Measurements from ENCODE around the gene UEVLD. TPM values are rescaled to one million over a fixed set of nuclear protein-coding genes. Genes with fewer than 3 reads are reported as not detected.

The UEVLD gene
- total RNA-seq, 1 donor from 2014 or later = 36.7 TPM

DNA sequence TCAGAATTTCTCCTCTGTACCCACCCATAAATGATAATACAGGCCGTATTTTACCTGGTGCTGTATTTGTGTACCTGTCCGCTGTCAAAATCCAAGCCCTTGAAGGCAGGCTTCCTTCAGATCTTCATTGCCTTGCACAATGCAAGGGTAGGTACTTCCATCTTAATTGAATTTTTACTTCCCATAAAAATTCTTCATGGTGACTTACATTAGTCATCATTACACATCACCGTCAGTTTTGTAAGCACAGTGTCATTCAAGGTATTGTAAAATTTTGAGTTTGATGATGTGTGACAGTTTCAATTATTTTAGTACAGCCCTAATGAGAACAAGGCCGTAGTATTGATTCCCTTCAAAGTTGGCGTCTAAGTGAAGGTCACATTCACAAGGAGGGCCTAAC lies 61.0 kb downstream of the UEVLD start:
- H3K4me3 ChIP-seq (ENCODE audit: low read depth, low read length) = peak overlapping the region; percentile 90
- TF ChIP-seq, protein P1, sequence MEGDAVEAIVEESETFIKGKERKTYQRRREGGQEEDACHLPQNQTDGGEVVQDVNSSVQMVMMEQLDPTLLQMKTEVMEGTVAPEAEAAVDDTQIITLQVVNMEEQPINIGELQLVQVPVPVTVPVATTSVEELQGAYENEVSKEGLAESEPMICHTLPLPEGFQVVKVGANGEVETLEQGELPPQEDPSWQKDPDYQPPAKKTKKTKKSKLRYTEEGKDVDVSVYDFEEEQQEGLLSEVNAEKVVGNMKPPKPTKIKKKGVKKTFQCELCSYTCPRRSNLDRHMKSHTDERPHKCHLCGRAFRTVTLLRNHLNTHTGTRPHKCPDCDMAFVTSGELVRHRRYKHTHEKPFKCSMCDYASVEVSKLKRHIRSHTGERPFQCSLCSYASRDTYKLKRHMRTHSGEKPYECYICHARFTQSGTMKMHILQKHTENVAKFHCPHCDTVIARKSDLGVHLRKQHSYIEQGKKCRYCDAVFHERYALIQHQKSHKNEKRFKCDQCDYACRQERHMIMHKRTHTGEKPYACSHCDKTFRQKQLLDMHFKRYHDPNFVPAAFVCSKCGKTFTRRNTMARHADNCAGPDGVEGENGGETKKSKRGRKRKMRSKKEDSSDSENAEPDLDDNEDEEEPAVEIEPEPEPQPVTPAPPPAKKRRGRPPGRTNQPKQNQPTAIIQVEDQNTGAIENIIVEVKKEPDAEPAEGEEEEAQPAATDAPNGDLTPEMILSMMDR (conservative IDR thresholded peaks at IDR 0.05; ENCODE audit: low read depth, low read length) = no peak
- peak; percentile 45 for DNase-seq (ENCODE audit: low read depth)

DNA sequence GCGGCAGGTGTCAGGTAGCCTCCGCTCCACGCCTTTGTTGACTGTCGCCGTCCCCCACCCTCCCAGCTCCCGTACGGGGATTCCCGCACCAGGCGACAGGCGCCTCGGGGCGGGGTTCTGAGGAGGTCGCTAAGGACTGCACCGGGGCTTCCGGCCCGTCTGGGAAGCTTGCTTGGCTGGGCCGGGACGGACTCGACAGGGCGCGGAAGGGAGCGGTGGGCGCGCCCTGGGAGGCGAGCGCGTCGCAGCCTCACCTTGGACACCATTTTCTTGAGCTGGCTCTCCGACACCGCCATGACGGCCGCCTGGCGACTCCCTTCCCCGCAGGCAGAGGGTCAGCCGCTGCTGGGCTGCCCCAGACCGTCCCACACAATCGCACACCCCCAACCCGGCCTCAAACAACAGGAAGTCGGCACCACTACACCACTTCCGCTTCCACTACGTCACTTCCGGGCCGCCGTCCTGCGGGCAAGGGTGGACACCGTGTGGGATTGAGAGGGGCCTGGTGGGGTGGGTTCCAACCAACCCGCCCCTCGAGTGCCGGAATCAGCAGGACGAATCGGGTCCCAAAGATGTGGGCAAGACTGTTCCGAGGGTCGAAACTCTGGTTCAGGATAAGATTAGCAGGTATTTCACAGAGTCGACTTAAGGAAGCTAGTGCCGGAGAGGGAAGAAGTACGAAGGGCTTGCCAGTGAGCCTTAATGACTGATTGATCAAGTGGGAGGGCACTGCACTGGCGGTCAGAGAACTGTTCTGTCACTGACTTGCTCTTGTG lies 61.8 kb downstream of the UEVLD start, which contains the start of gene TSG101:
Gene TSG101 (minus strand): TSS at position 422 of the 776 bp plus-strand sequence. CDS start 126 bp downstream, at position 296.
- TF ChIP-seq, protein P1 (conservative IDR thresholded peaks at IDR 0.05; ENCODE audit: low read depth, low read length) = no peak
- DNase-seq (ENCODE audit: low read depth) = peak; percentile 76
- peak within 1 kb of the TSS; percentile 90 for H3K4me3 ChIP-seq (ENCODE audit: low read depth, low read length)

- TF ChIP-seq, protein P1 (conservative IDR thresholded peaks at IDR 0.05; ENCODE audit: low read depth, low read length) = no peak
- H3K4me3 ChIP-seq (ENCODE audit: low read depth, low read length) = peak overlapping the region; percentile 90
- no peak for DNase-seq (ENCODE audit: low read depth)
Observed at GRCh38 chr11:18526130-18526520, 62.4 kb downstream of the UEVLD start.

GRCh38 chr11:18524248-18524647 lies 64.3 kb downstream of the UEVLD start:
- H3K4me3 ChIP-seq (ENCODE audit: low read depth, low read length) = no peak overlapping the region
- DNase-seq (ENCODE audit: low read depth) = no peak
- TF ChIP-seq, protein P1 (conservative IDR thresholded peaks at IDR 0.05; ENCODE audit: low read depth, low read length) = no peak

DNA sequence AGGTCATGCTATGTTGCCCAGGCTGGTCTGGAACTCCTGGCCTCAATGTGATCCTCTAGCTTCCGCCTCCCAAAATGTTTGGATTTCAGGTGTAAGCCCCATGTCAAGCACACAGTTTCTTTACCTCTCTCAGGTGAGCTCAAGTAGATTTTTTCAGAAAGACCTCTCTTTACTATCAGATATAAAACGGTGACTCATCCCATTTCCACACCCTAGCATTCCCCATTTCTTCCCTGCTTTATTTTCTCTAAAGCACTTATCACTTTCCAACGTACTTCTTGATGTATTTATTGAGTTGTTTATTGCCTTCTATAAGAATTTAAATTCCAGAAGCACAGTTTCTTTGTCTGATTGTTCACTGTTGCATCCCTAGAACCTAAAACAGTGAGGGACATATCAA lies 65.5 kb downstream of the UEVLD start:
- H3K4me3 ChIP-seq (ENCODE audit: low read depth, low read length) = no peak overlapping the region
- DNase-seq (ENCODE audit: low read depth) = no peak
- TF ChIP-seq, protein P1 (conservative IDR thresholded peaks at IDR 0.05; ENCODE audit: low read depth, low read length) = no peak

DNA sequence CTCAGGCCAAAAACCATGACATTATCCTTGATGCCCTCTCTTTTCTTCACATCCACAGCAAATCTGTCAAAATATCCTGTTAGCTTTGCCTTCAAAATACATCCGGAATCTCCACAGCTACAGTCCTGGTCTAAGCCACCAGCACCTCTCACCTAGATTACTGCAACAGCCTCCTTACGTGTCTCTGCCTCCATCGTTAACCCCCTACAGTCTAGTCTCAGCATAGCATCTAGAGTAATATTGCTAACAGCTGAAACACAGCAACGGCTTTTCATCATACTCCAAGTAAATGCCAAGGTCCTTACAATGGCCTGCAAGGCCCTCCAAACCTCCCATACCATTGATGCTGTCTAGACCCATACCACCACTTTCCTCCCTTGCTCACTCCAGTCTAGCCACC lies 66.1 kb downstream of the UEVLD start:
- no peak overlapping the region for H3K4me3 ChIP-seq (ENCODE audit: low read depth, low read length)
- TF ChIP-seq, protein P1 (conservative IDR thresholded peaks at IDR 0.05; ENCODE audit: low read depth, low read length) = peak; percentile 13
- DNase-seq (ENCODE audit: low read depth) = no peak

DNA sequence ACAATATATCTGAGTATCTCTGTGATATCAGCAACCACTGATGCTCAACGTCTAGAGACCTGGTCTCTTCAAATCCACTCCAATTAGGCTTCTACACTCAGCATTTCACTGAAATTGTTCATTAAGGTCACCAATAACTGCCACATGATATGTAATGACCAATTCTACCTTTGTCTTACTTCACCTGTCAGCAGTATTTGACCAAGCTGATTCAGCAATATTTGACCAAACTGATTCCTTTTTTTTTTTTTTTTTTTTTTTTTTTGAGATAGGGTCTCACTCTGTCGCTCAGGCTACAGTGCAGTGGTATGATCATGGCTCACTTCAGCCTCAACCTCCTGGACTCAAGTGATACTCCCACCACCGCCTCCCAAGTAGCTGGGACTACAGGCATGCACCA lies 67.4 kb downstream of the UEVLD start:
- no peak for DNase-seq (ENCODE audit: low read depth)
- H3K4me3 ChIP-seq (ENCODE audit: low read depth, low read length) = no peak overlapping the region
- TF ChIP-seq, protein P1 (conservative IDR thresholded peaks at IDR 0.05; ENCODE audit: low read depth, low read length) = no peak
